Measurements from ENCODE around the gene SLC22A17.

Gene SLC22A17

GRCh38 chr14:23381871-23382270 is 29.2 kb upstream of the SLC22A17 start:
- no peak for DNase-seq (ENCODE audit: low read depth)

GRCh38 chr14:23380976-23381375 is 28.3 kb upstream of the SLC22A17 start:
- DNase-seq (ENCODE audit: low read depth), result no peak

- no peak for DNase-seq (ENCODE audit: low read depth)
These were observed 27.7 kb upstream of the SLC22A17 start for GRCh38 chr14:23380197-23380914.

- DNase-seq (ENCODE audit: low read depth), result no peak
These were observed 26.9 kb upstream of the SLC22A17 start for GRCh38 chr14:23379366-23380196.

- no peak for DNase-seq (ENCODE audit: low read depth)
These were observed 26.0 kb upstream of the SLC22A17 start for GRCh38 chr14:23378612-23379220.

- no peak for DNase-seq (ENCODE audit: low read depth)
These were observed 25.2 kb upstream of the SLC22A17 start for GRCh38 chr14:23377573-23378563.

GRCh38 chr14:23377198-23377550 is 24.5 kb upstream of the SLC22A17 start:
- no peak for DNase-seq (ENCODE audit: low read depth)

- DNase-seq (ENCODE audit: low read depth), result no peak
These were observed 24.0 kb upstream of the SLC22A17 start, which contains the start of gene CMTM5 for GRCh38 chr14:23376482-23377197. Gene CMTM5, plus strand, starts transcription at chr14:23377046. Its CDS starts 206 bp downstream, at chr14:23377252.

GRCh38 chr14:23375527-23376251 is 23.0 kb upstream of the SLC22A17 start:
- DNase-seq (ENCODE audit: low read depth), result no peak

- DNase-seq (ENCODE audit: low read depth), result no peak
These were observed 20.4 kb upstream of the SLC22A17 start for GRCh38 chr14:23373041-23373440.

GRCh38 chr14:23372509-23372908 is 19.8 kb upstream of the SLC22A17 start, which contains the start of gene IL25:
Gene IL25, plus strand, starts transcription at chr14:23372809.
- DNase-seq (ENCODE audit: low read depth), result no peak

- DNase-seq (ENCODE audit: low read depth), result no peak
These were observed 19.2 kb upstream of the SLC22A17 start for GRCh38 chr14:23371865-23372264.

GRCh38 chr14:23370221-23370620 is 17.5 kb upstream of the SLC22A17 start:
- DNase-seq (ENCODE audit: low read depth), result no peak

- no peak for DNase-seq (ENCODE audit: low read depth)
These were observed 13.8 kb upstream of the SLC22A17 start for GRCh38 chr14:23366426-23366921.

- DNase-seq (ENCODE audit: low read depth), result peak; percentile 34
These were observed 13.2 kb upstream of the SLC22A17 start for GRCh38 chr14:23365732-23366425.

- DNase-seq (ENCODE audit: low read depth), result no peak
These were observed 12.5 kb upstream of the SLC22A17 start, which contains the start of gene EFS for GRCh38 chr14:23365036-23365731. Gene EFS, minus strand, starts transcription at chr14:23365172. Its CDS starts 147 bp downstream, at chr14:23365025.

GRCh38 chr14:23364164-23365035 is 11.7 kb upstream of the SLC22A17 start:
- no peak for DNase-seq (ENCODE audit: low read depth)

- DNase-seq (ENCODE audit: low read depth), result no peak
These were observed 9.5 kb upstream of the SLC22A17 start for GRCh38 chr14:23362200-23362599.
